CD4-positive, alpha-beta T cell treated with Interleukin-4 for 4 hours (primary cell): Measurements from ENCODE around the gene PPM1J.
"Not testable (repeated sequence)": the region's sequence is repeated elsewhere in the genome, so short reads cannot be mapped to it uniquely, and the experiment has no call there.

Experiments
- DNase-seq: peaks from one replicate; pipeline ENCODE4 v3.0.0-alpha.2; 2020

PPM1J gene

GRCh38 chr1:112715264-112716053 lies at the start of gene PPM1J:
PPM1J (minus strand) TSS chr1:112715332; CDS start chr1:112715301, 31 bp downstream.
- DNase-seq: peak; percentile 98

- no peak for DNase-seq
Measured at GRCh38 chr1:112762541-112763500, 47.7 kb upstream of the PPM1J start.

GRCh38 chr1:112761714-112762480 lies 46.8 kb upstream of the PPM1J start:
- no peak for DNase-seq

GRCh38 chr1:112759228-112759627 lies 44.1 kb upstream of the PPM1J start:
- no peak for DNase-seq

- no peak for DNase-seq
Measured at GRCh38 chr1:112754116-112754628, 39.0 kb upstream of the PPM1J start.

- DNase-seq: no peak
Measured at GRCh38 chr1:112748396-112748795, 33.3 kb upstream of the PPM1J start.

GRCh38 chr1:112744009-112744578 lies 29.0 kb upstream of the PPM1J start:
- no peak for DNase-seq

- DNase-seq: no peak
Measured at GRCh38 chr1:112743174-112744008, 28.3 kb upstream of the PPM1J start.

DNA sequence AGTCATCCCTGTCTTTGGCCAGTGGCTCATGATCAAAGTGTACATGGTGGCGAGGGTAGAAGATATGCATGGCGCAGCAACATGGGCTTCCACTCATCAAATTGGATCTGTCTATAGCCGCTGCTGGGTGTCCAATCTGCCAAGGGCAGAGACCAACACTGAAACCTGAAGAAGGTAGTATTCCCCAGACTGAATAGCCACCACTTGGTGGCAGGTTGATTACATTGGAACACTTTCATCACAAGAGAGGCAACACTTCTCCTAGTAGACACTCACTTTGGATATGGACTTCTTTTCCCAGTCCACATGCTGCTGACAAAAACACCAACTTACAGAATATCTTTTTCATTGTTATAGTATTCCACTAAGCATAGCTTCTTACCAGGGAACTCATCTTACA lies 22.4 kb upstream of the PPM1J start:
- no peak for DNase-seq

GRCh38 chr1:112735752-112736151 lies 20.6 kb upstream of the PPM1J start:
- no peak for DNase-seq

DNA sequence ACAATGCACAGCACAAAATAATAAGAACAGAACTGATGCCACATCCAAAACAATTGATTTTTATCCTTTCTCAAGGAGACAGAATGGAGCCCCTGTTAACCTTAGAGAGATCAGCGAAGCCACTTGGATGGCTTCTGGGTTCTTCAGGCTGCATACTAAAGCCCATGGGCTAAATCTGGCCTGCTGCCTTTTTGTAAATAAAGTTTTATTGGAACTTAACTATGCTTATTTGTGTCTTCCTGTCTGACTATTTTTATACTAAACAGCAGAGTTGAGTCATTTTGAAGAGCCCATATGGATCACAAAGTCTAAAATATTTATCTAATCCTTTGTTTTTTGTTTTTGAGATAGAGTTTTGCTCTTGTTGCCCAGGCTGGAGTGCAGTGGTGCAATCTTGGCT lies 16.3 kb upstream of the PPM1J start:
- no peak for DNase-seq

GRCh38 chr1:112729909-112730308 lies 14.8 kb upstream of the PPM1J start:
- no peak for DNase-seq

GRCh38 chr1:112729011-112729410 lies 13.9 kb upstream of the PPM1J start:
- DNase-seq: not testable (repeated sequence)

DNA sequence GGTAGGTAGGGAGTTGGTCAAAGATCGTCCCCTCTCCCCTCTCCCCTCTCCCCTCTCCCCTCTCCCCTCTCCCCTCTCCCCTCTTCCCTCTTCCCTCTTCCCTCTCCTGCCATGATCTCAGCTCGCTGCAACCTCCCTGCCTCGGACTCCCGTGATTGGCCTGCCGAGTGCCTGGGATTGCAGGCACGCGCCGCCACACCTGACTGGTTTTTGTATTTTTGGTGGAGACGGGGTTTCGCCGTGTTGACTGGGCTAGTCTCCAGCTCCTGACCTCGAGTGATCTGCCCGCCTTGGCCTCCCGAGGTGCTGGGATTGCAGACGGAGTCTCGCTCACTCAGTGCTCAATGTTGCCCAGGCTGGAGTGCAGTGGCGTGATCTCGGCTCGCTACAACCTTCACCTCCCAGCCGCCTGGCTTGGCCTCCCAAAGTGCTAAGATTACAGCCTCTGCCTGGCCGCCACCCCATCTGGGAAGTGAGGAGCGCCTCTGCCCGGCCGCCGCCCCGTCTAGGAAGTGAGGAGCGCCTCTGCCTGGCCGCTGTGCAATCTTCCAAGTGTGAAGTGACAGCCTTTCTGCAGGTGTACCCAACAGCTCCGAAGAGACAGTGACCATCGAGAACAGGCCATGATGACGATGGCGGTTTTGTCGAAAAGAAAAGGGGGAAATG lies 13.3 kb upstream of the PPM1J start:
- not testable (repeated sequence) for DNase-seq

- no peak for DNase-seq
Measured at GRCh38 chr1:112727716-112728115, 12.6 kb upstream of the PPM1J start.

DNA sequence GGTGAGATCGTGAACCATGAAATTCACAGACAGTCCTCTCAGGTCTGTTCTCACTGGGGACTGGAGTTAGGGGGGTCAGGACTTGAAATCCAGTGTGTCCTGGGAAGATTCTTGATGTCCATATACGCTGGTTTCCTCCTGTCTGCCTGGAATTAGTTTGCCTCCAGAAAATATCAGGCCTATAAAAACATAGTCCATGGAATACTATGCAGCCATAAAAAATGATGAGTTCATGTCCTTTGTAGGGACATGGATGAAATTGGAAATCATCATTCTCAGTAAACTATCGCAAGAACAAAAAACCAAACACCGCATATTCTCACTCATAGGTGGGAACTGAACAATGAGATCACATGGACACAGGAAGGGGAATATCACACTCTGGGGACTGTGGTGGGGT lies 9.1 kb upstream of the PPM1J start:
- not testable (repeated sequence) for DNase-seq

DNA sequence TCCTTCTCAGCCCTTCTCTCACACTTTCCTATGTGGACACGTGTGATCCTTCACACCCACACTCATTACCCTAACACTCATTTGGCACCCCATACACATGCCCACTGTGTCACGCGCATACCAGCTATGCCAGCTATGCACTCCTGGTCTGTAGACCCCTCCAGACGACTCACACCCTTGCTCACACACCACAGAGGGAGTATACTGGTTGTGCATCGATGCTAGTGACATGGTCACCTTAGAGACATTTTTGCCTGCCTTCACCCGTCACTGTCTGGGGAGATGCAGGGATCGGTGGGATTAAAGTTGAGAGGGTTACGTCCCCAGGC lies 8.3 kb upstream of the PPM1J start:
- DNase-seq: no peak

GRCh38 chr1:112722601-112723510 lies 7.7 kb upstream of the PPM1J start:
- no peak for DNase-seq

DNA sequence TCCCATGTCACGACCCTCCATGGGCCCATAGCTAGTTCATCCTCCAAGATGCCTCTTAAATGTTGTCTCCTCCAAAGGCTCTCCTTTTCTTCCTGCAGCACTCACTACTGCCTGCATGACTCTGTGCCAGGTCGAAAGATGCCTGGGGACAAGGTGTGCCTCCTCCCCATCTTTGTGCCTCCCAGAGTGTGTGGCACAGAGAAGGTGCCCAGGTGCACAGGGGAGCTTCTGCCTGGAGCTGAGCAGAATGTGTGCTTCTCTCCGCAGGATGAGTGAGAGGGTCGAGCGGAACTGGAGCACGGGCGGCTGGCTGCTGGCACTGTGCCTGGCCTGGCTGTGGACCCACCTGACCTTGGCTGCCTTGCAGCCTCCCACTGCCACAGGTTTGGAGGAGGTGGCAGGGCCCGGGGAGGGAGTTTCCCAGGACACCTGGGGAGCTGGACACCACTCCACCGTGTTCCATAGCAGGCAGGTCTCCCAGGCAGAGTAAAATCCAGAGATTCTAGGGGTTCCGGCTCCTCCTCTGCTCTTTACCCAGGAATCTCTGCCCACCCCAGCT lies 6.9 kb upstream of the PPM1J start:
- no peak for DNase-seq

DNA sequence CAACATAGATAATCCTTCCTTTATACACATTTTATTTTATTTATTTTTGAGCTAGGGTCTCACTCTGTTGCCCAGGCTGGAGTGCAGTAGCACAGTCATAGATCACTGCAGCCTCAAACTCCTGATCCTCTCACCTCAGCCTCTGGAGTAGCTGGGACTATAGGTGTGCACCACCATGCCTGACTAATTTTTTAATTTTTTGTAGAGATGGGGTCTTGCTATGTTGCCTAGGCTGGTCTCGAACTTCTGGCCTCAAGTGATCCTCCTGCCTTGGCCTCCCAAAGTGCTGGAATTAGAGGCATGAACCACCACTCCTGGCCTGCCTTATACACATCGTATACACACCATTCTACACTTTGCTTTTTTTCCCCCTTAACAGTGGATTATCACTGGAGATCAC lies 6.2 kb upstream of the PPM1J start:
- not testable (repeated sequence) for DNase-seq
